Activated gamma-delta T cell (primary cell): ENCODE data around the gene PYGO2.
"Not testable (repeated sequence)": the region's sequence is repeated elsewhere in the genome, so short reads cannot be mapped to it uniquely, and the experiment has no call there.

Experiments
- DNase-seq: peaks from one replicate; lab custom pipeline; 2025; lab: John Stamatoyannopoulos, UW

Gene PYGO2

GRCh38 chr1:154908129-154908528, 53.5 kb downstream of the PYGO2 start:
- not testable (repeated sequence) for DNase-seq
